Nephron (organoid): Measurements from ENCODE around the gene ADD1.

Source experiments
- H3K27ac Mint-ChIP-seq, 3 experiments: 2 replicates each; pipeline ENCODE4 v1.8.0; 2020; ENCODE audit warnings: mixed read lengths in 3 of 3, mild to moderate bottlenecking in 2 of 3, moderate library complexity in 1 of 3
- H3K27me3 Mint-ChIP-seq: 2 replicates; pipeline ENCODE4 v1.8.0; 2021; ENCODE audit warnings: low read depth, mild to moderate bottlenecking, moderate library complexity, mixed read lengths
- H3K36me3 Mint-ChIP-seq: 2 replicates; pipeline ENCODE4 v1.8.0; 2020; ENCODE audit warnings: low read depth, mixed read lengths
- H3K4me1 Mint-ChIP-seq: 2 replicates; pipeline ENCODE4 v1.8.0; 2020; ENCODE audit warnings: mixed read lengths
- H3K4me3 Mint-ChIP-seq, 3 experiments: 2 replicates each; pipeline ENCODE4 v1.8.0; 2020; ENCODE audit warnings: mild to moderate bottlenecking in 3 of 3, mixed read lengths in 3 of 3, moderate library complexity in 2 of 3
- H3K9me3 Mint-ChIP-seq: 2 replicates; pipeline ENCODE4 v1.8.0; 2020; ENCODE audit warnings: mixed read lengths
- TF ChIP-seq, protein P1 (sequence below), 3 experiments: fragments of 200-600 bp; sonication (generic); IDR thresholded peaks; one replicate each; pipeline ENCODE4 v1.5.0; 2021; ENCODE audit warnings: antibody characterized with exemption in 3 of 3; ENCODE audit not compliant: unreplicated experiment in 3 of 3

Gene ADD1

DNA sequence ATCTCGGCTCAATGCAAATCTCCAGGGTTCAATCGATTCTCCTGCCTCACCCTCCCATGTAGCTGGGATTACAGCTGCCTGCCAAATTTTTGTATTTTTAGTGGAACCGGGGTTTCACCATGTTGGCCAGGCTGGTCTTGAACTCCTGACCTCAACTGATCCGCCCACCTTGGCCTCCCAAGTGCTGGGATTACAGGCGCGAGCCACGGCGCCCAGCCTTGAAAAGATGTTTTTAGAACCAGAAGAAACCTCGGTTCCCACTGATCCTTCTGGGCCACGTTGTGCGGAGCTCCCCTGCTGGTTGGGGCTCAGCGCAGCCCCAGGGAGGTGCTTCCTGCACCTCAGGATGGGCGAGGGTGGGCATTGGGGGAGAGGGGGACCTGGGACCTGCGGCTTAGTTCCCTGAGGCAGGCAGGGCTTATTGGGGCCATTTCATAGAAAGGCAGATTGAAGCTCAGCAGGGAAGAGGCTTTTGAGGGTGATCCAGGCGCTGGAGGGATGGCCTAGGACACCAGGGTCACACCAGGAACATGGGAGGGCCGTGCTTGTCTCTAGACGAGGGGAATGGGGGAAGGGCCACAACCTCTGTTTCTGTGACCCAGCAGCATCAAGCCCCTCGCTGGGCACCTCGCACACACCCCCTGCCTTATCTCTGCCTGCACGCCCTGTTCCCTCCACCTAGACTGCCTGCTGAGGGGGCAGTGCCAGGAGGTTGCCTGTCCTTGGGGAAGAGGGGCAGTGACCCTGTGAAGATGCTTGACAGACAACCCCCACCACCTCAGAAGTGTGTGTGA, 6.3 kb upstream of the ADD1 start:
- H3K4me3 Mint-ChIP-seq, result no peak overlapping the region
- no peaks in the 10 kb centered on the region for H3K27me3 Mint-ChIP-seq
- peak overlapping the region; percentile 87 to 95 (median 88) for H3K27ac Mint-ChIP-seq
- peaks cover 13% of the 10 kb centered on the region for H3K4me1 Mint-ChIP-seq
- peaks cover 6% of the 10 kb centered on the region for H3K9me3 Mint-ChIP-seq
- peaks cover 15% of the 10 kb centered on the region for H3K36me3 Mint-ChIP-seq
- TF ChIP-seq, protein P1, sequence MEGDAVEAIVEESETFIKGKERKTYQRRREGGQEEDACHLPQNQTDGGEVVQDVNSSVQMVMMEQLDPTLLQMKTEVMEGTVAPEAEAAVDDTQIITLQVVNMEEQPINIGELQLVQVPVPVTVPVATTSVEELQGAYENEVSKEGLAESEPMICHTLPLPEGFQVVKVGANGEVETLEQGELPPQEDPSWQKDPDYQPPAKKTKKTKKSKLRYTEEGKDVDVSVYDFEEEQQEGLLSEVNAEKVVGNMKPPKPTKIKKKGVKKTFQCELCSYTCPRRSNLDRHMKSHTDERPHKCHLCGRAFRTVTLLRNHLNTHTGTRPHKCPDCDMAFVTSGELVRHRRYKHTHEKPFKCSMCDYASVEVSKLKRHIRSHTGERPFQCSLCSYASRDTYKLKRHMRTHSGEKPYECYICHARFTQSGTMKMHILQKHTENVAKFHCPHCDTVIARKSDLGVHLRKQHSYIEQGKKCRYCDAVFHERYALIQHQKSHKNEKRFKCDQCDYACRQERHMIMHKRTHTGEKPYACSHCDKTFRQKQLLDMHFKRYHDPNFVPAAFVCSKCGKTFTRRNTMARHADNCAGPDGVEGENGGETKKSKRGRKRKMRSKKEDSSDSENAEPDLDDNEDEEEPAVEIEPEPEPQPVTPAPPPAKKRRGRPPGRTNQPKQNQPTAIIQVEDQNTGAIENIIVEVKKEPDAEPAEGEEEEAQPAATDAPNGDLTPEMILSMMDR (IDR thresholded peaks at IDR 0.05; ENCODE audit: unreplicated experiment in 3 of 3), result no peak

DNA sequence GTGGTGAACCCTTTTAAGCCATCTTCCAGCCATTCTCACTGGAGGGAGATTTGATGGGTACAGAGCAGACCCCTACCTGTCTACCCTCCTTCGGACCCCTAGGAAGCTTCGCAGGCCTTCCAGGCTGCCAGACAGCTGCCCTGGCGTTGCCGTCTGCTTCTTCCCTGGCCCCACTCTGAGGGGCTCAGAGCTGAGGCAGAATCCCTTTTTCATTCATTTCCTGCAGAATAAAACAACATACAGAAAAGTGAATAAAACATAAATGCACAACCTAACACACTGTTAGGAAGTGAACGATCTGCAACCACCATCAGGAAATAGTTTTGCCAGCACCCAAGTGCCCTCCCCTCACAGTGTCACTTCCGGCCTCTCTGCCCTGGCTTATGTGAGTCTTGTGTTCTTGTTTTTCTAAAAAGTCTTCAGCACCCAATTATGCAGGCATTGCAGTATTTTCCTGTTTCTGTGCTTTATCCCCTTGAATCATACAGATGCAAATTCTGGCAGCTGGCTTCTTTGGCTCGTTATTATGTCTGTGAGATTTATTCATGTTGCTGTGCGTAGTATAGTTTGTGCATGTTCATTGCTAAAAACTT, 5.6 kb upstream of the ADD1 start:
- H3K4me1 Mint-ChIP-seq, result peaks cover 19% of the 10 kb centered on the region
- no peaks in the 10 kb centered on the region for H3K27me3 Mint-ChIP-seq
- peaks cover 13% of the 10 kb centered on the region for H3K36me3 Mint-ChIP-seq
- peaks cover 6% of the 10 kb centered on the region for H3K9me3 Mint-ChIP-seq
- peak overlapping the region; percentile 18 to 69 (median 46) for H3K4me3 Mint-ChIP-seq
- H3K27ac Mint-ChIP-seq, result peak overlapping the region; percentile 87 to 95 (median 88)
- TF ChIP-seq, protein P1 (IDR thresholded peaks at IDR 0.05; ENCODE audit: unreplicated experiment in 3 of 3), result no peak

DNA sequence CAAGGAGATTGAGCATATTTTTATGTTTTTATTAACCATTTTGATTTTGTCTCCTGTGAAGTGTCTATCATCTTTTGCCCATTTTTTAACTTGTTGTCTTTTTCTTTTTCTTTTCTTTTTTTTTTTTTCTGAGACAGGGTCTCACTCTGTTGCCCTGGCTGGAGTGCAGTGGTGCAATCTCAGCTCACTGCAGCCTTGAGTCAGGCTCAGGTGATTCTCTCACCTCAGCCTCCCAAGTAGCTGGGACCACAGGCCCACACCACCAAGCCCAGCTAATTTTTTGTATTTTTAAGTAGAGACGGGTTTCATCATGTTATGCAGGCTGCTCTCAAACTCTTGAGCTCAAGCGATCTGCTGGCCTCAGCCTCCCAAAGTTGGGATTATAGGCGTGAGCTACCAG, 4.6 kb upstream of the ADD1 start:
- peak overlapping the region in 2 of 3 experiments; percentile 87 to 95 for H3K27ac Mint-ChIP-seq
- H3K36me3 Mint-ChIP-seq, result peaks cover 13% of the 10 kb centered on the region
- peak overlapping the region in 1 of 3 experiments; percentile 14 for H3K4me3 Mint-ChIP-seq

DNA sequence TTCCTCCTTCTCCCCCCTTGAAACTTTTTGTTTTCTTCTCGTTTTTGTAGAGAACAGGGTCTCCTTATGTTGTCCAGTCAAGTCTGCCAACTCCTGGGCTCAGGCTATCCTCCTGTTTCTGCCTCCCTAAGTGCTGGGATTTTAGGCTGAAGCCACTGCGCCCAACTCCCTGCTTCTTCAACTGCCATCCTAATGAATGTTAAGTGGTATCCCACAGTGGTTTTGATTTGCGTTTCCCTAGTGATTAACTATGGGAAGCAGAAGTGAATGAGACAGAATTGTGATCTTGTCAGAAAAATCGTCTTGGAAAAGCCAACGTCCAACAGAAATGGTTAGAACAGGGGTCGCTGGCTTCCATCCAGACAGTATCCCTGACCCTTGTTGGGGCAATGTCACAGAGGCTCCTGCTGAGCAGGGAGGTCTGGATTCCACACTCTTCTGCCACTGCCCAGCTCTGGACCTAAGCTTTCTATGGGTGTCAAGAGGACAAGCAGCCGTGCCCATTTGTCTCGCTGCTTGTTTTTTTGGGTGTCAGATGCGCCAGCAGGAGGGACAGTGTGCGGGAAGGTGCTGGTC, 869 bp upstream of the ADD1 start:
- peaks cover 13% of the 10 kb centered on the region for H3K36me3 Mint-ChIP-seq
- peaks cover 36% of the 10 kb centered on the region for H3K4me1 Mint-ChIP-seq
- peaks cover 6% of the 10 kb centered on the region for H3K9me3 Mint-ChIP-seq
- H3K27ac Mint-ChIP-seq, result peak overlapping the region; percentile 46 to 83 (median 52)
- H3K4me3 Mint-ChIP-seq, result peak overlapping the region; percentile 82 to 89 (median 82)
- TF ChIP-seq, protein P1 (IDR thresholded peaks at IDR 0.05; ENCODE audit: unreplicated experiment in 3 of 3), result no peak
- no peaks in the 10 kb centered on the region for H3K27me3 Mint-ChIP-seq

More for the DNA sequence above, 4.6 kb upstream of the ADD1 start:
- no peaks in the 10 kb centered on the region for H3K27me3 Mint-ChIP-seq
- TF ChIP-seq, protein P1 (IDR thresholded peaks at IDR 0.05; ENCODE audit: unreplicated experiment in 3 of 3), result no peak
- peaks cover 6% of the 10 kb centered on the region for H3K9me3 Mint-ChIP-seq
- H3K4me1 Mint-ChIP-seq, result peaks cover 19% of the 10 kb centered on the region

DNA sequence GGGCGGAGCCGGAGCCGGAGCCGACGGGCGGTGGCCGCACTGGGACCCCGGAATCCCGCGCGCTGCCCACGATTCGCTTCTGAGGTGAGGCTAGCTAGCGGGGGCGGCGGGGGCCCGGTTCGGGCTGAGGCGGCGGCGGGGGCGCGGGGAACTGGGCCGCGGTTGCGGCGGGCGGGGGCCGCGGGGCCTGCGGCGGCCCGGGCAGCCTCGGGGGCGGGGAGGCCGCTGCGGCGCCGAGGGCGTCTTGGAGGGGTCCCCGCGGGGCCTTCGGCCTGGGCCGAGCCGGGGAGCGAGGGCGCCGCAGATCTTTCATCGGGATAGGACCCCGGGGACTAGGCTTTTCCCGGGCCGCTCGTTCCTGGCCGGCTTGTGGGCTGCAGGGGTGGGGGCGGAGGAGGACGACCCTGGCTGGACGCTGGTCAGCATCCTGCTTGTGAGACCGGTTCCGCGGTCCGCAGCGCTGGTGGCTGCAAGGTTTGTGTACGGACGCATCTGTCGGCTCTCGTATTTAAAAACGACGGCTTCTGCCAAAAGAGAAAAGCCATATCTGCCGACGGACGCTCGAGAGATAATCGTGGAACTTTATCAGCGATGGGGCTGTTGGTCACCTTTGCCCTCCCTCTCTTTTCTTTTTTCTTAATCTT, 419 bp downstream of the ADD1 start:
- TF ChIP-seq, protein P1 (IDR thresholded peaks at IDR 0.05; ENCODE audit: unreplicated experiment in 3 of 3), result no peak
- peak overlapping the region; percentile 93 to 97 (median 94) for H3K27ac Mint-ChIP-seq
- peaks cover 42% of the 10 kb centered on the region for H3K4me1 Mint-ChIP-seq
- peak overlapping the region; percentile 96 to 97 (median 96) for H3K4me3 Mint-ChIP-seq
- no peaks in the 10 kb centered on the region for H3K27me3 Mint-ChIP-seq
- H3K9me3 Mint-ChIP-seq, result peaks cover 6% of the 10 kb centered on the region
- peaks cover 13% of the 10 kb centered on the region for H3K36me3 Mint-ChIP-seq
